ENCODE results near the gene JUN.

DNA sequence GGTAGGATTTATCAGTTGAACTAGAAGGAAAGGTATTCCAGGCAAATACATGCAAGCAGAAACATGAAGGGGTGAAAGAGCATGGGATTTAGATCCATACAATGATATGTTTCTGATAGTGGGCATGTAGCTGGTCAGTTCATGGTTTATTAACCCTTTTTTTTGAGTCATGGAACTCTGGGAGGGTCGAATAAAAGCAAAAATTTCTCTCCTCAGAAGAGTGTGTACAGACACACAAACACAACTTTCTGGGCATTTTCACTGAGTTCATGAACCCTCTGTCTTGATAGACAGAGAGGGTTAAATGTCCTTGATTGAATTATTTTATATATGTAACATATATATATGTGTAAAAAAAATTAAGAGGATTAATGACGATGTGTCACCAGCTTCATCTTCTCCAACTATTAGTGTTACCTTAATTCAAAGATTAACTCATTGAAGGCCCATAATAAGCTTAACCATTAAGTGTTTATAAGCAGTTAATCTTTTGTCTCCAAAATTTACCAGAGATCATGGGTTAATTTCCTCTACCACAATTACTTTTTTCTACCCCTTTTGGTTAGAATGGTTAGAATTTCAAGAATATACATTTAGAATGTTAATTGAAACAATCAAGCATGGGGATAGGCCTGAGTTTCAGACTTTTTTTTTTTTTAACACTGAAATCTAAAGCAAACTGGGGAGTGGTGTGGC is 4.6 kb downstream of the JUN start:
- no peak for TF ChIP-seq HDGF (IDR thresholded peaks at IDR 0.05; ENCODE audit: borderline replicate concordance)
- TF ChIP-seq LEF1 (IDR thresholded peaks at IDR 0.05; ENCODE audit: borderline replicate concordance), result no peak

All from HEK293T (cell line).